Tibial nerve (tissue), 4 donors: ENCODE measurements around the gene TMEM250.

Experiments used
- EP300 ChIP-seq, 2 donors: sonication (generic); formaldehyde crosslinking; IDR thresholded peaks; one replicate each; pipeline ENCODE4 v1.6.1; 2017; ENCODE audit warnings: antibody characterized with exemption in 2 of 2, mild to moderate bottlenecking in 1 of 2
- POLR2A ChIP-seq, 2 donors: fragments of 450-650 bp; IDR thresholded peaks; one replicate each; pipeline ENCODE4 v1.6.1; 2017; ENCODE audit warnings: antibody characterized with exemption in 2 of 2, mild to moderate bottlenecking in 2 of 2, moderate library complexity in 2 of 2
- TF ChIP-seq, protein P1 (sequence below), 5 experiments: fragments of 200-600 bp in 3 of 5; fragments of 450-650 bp in 2 of 5; sonication (generic) in 3 of 5; IDR thresholded peaks; one replicate each; pipeline ENCODE4 v1.5.1; 2016 to 2019; ENCODE audit warnings: antibody characterized with exemption in 5 of 5, mild to moderate bottlenecking in 3 of 5, moderate library complexity in 2 of 5

DNA sequence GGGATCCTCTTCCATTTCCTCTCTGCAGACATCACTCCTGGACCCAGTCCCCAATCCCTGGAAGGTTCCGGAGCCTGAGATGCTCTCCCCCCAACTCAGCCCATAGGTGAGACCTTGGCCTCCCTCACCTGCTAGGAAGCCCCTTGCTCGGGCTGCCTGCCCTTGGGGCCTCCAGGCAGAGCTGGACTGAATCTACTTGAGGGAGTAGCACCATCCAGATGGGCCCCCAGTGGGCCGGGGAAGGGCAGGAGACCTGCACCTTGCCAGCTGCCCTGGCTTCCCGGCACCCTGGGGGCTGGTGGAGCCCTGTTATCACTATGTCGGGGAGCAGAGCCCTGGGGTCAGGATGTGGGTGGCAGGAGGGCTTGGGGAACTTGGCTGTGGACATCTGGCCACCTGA is 26.9 kb upstream of the TMEM250 start:
- TF ChIP-seq POLR2A (IDR thresholded peaks at IDR 0.05): no peak
- TF ChIP-seq, protein P1, sequence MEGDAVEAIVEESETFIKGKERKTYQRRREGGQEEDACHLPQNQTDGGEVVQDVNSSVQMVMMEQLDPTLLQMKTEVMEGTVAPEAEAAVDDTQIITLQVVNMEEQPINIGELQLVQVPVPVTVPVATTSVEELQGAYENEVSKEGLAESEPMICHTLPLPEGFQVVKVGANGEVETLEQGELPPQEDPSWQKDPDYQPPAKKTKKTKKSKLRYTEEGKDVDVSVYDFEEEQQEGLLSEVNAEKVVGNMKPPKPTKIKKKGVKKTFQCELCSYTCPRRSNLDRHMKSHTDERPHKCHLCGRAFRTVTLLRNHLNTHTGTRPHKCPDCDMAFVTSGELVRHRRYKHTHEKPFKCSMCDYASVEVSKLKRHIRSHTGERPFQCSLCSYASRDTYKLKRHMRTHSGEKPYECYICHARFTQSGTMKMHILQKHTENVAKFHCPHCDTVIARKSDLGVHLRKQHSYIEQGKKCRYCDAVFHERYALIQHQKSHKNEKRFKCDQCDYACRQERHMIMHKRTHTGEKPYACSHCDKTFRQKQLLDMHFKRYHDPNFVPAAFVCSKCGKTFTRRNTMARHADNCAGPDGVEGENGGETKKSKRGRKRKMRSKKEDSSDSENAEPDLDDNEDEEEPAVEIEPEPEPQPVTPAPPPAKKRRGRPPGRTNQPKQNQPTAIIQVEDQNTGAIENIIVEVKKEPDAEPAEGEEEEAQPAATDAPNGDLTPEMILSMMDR (IDR thresholded peaks at IDR 0.05): no peak
- no peak for TF ChIP-seq EP300 (IDR thresholded peaks at IDR 0.05)
